NCI-H2196 (cell line): ENCODE results near the gene OGDH.
A peak's percentile ranks its signal among the peaks of the same experiment; 100 is the strongest.
"Not testable (repeated sequence)": the region's sequence is repeated elsewhere in the genome, so short reads cannot be mapped to it uniquely, and the experiment has no call there.

Experiments used
- DNase-seq: peaks from one replicate; lab custom pipeline; 2025; ENCODE audit not compliant: unreplicated experiment; lab: John Stamatoyannopoulos, UW

OGDH gene

DNA sequence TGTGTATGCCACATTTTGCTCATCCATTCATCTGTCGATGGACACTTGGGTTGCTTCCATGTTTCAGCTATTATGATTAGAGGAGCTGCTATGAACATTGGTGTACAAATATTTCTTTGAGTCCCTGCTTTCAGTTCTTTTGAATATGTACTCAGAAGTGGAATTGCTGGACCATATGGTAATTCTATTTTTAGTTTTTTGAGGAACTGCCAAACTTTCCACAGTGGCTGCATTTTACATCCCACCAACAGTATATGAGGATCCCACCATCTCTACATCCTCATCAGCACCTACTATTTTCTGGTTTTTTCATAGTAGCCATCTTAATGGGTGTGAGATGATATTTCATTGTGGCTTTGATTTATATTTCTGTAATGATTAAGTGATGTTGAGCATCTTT lies 97.5 kb downstream of the OGDH start:
- no peak for DNase-seq

GRCh38 chr7:44705434-44705833 lies 99.0 kb downstream of the OGDH start:
- DNase-seq: no peak

- peak; percentile 82 for DNase-seq
Observed at GRCh38 chr7:44706788-44707557, 100.5 kb downstream of the OGDH start.

GRCh38 chr7:44707558-44708230 lies 101.3 kb downstream of the OGDH start:
- no peak for DNase-seq

GRCh38 chr7:44709011-44709915 lies 102.8 kb downstream of the OGDH start:
- no peak for DNase-seq

GRCh38 chr7:44709945-44710596 lies 103.6 kb downstream of the OGDH start:
- no peak for DNase-seq

- DNase-seq: no peak
Observed at GRCh38 chr7:44711528-44711927, 105.1 kb downstream of the OGDH start.

DNA sequence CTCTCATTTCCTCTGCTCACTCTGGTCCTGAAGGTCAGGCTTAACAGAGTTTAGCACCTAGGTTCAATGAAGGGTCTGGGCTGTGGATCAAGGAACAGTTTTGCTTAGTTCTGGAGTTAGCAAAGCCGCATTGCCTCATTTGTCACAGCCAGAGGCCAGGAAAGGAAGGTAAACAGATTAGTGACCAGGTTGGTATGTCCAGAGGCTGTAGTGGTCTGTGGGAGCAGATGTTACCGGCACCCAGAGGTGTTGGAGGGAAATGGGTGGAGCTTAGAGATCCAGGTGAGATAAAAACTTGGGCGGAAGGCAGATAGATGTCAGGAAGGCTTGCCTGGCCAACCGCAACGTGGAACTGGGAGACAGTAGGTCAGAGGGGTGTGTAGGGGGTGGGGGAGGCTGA lies 105.6 kb downstream of the OGDH start:
- DNase-seq: no peak

GRCh38 chr7:44713141-44713540 lies 106.7 kb downstream of the OGDH start:
- DNase-seq: no peak

DNA sequence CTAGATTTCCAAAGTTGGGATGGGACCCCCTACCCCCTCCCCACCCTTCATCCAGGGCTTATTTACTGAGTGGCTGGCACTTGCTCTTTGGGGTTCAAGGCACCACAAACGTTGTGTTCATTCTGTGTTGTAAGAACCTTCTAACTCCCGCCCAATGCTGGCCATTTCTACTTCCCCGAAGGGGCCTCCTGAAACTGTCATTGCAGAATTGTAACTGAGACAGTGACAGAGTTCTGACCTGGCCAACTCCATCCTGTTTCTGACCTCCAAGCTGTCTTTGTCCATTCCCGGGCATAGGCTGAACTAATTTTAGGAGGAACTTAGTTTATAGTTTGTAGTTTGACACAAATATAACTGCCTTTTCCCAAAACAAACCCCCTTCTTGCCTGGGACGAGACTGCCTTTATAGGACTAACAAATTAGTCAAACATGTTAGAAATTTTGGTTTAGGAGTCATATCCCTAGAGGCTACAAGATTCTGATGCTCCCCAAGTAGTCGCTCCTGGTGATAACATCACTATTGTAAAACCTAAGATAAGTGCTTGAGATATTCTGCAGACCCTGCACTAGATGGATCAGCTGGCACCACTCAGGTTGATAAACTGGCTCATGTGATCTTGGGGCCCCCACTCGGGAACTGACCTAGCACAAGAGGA lies 107.4 kb downstream of the OGDH start:
- no peak for DNase-seq

DNA sequence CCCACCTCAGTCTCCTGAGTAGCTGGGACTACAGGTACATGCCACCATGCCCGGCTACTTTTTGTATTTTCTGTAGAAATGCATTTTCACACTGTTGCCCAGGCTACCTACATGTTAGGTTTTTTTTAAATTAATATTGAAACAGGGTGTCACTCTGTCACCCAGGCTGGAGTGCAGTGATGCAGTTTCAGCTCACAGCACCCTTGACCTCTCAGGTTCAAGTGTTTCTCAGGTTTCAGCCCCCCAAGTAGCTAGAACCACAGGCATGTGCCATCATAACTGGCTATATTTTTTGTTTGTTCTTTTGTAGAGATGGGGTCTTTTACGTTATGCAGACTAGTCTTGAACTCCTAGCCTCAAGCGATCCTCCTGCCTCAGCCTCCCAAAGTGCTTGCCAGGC lies 109.8 kb downstream of the OGDH start:
- no peak for DNase-seq

- no peak for DNase-seq
Observed at GRCh38 chr7:44720301-44720700, 113.9 kb downstream of the OGDH start.

DNA sequence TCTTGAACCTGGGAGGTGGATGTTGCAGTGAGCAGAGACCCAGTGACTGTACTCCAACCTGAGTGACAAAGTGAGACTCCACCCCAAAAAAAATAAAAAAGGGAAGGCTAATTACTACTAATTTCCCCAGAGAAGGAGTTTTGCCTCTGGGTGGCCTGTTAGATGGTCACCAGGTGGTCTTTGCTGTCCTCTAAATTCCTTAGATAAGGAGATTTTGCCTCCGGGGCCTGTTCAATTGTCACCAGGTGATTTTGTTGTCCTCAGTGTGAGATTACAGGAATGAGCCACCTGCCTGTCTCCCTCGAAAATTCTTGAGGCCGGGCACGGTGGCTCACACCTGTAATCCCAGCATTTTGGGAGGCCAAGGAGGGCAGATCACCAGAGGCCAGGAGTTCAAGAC lies 117.8 kb downstream of the OGDH start:
- DNase-seq: no peak

DNA sequence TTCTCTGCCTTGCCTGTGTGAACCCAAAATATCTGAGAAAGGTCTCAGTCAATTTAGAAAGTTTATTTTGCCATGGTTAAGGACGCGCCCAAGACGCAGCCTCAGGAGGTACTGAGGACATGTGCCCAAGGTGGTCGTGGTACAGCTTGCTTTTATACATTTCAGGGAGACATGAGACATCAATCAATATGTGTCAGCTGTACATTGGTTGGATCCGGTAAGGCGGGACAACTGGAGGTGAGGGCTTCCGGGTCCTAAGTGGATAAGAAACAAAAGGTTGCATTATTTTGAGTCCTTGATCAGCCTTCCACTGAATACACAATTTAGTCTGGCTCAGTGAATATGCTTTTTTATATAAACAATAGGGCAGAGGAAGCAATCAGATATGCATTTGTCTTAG lies 119.8 kb downstream of the OGDH start:
- DNase-seq: not testable (repeated sequence)

DNA sequence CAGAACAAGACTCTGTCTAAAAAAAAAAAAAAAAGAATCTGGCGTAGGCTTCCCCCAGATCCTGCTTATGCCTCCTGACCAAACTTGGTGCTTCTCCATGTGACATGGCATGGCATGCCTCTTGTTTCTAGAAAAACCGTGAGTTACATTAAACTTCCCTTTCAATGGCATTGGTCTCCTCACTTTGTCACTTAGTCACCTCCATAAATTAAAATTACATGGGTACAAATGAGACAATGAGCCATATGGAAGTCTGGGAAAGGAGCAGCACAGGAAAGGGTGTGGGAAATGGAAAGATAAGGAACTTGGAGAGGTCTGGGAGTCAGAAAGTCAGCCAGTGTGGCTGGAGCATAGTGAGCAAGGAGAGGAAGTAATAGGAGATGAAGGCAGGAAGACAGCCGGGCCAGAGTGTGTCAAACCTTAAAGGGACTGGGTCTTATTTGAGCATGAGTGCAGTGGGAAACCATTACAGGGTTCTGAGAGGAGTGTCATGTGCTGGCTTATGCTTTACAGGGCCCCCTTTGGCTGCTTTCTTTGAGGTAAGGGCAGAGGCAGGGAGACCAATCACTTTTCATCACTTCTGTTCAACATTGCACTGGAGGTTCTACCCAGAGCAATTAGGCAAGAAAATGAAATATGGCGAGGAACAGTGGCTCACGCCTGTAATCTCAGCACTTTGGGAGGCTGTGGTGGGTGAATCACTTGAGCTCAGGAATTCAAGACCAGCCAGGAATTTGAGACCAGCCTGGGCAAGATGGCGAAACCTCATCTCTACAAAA lies 120.9 kb downstream of the OGDH start:
- DNase-seq: no peak

- no peak for DNase-seq
Observed at GRCh38 chr7:44727937-44728262, 121.5 kb downstream of the OGDH start.

- DNase-seq: no peak
Observed at GRCh38 chr7:44729949-44730590, 123.6 kb downstream of the OGDH start.

- DNase-seq: not testable (repeated sequence)
Observed at GRCh38 chr7:44732971-44733370, 126.5 kb downstream of the OGDH start.

GRCh38 chr7:44733708-44734481 lies 127.5 kb downstream of the OGDH start:
- DNase-seq: no peak
